SW 1271 (cell line): ENCODE measurements around the gene PRAC2.

Experiments used
- DNase-seq, 2 experiments: peaks; one replicate each; lab custom pipeline; 2025; lab: John Stamatoyannopoulos, UW

Gene PRAC2

GRCh38 chr17:48734333-48735061 lies 11.5 kb downstream of the PRAC2 start:
- no peak for DNase-seq

GRCh38 chr17:48735062-48735351 lies 12.0 kb downstream of the PRAC2 start:
- DNase-seq, result no peak

GRCh38 chr17:48737330-48738043 lies 14.5 kb downstream of the PRAC2 start:
- DNase-seq, result no peak

DNA sequence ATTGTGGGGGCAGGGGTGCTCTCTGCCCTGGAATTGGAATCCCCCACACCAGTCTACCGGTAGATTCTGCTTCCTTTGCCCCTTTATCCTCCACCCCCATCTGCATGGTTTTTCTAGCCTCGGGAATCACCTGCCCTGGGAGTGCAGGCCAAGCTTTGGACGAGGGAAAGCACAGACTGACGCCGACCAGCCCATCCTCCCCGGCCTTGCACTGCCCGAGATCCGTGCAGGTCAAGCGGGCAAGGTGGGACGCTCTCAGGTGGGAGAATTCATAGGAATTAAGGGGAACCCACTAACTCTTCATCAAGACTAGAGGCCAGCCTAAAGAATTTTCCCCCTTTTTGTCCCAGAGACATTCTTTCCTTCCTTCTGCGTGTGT lies 15.4 kb downstream of the PRAC2 start:
- no peak for DNase-seq

GRCh38 chr17:48738803-48739526 lies 16.0 kb downstream of the PRAC2 start:
- DNase-seq, result no peak

DNA sequence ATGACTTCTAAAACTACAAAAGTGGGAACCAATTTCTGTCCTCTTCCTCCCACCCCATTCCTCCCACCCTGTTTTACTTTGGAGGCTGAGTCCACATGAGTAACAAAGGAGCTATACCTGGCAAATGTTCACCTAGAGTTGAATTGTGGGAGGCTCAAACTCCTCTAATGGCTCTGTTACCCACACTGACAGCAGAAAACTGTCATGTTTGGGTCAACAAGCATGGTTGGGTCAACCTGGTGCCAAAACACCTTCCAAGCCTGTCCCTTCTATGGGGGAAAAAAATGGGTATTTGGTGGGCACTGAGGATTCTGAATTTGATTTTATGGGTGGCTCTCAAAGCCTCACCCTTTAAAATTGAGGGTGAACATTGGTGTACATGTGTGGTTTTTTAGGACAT lies 17.6 kb downstream of the PRAC2 start:
- DNase-seq, result no peak

DNA sequence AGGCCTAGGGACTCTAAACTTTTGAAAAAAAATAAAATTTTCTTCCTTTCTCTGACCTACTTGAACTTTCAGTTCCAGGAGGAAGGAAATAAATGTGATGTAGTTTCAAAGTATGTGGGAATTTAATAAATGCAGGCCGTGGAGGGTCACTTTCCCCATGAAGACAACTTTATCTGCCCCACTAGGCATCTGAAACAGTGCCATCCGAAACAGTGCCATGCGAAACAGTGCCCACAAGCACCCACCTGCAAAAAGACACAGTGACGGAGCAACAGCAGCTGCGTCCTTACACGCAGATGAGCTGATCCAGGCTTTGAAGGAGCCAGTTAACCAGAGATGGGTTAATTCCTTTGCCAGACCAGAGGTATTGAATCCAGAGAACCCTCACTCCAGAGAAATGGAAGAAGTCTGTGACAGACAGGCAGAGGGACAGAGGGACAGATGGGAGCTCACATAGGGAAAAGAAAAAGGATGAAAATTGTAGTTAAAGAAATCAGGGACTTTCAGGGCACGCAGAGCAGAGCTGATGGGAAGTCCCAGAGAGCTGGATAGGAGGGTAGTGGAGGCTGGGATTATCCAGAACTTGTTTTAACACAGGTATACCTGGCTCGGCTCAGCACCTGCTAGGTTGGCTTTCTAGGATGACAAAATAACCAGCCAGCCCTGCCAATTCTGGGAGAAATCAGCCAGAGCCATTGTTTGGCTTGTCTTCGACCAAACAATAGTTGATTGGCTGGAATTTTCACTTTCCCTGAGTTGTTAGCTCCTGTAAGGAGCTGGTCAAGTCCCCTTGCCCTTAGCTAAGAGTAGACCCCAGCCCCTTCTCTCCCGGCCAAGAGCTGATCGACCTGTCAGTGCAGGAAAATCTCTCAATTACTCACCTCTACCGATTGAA lies 22.6 kb downstream of the PRAC2 start:
- DNase-seq, result no peak

- no peak for DNase-seq
Observed at GRCh38 chr17:48746916-48747444, 24.0 kb downstream of the PRAC2 start.

GRCh38 chr17:48747445-48748363 lies 24.7 kb downstream of the PRAC2 start:
- DNase-seq, result no peak

DNA sequence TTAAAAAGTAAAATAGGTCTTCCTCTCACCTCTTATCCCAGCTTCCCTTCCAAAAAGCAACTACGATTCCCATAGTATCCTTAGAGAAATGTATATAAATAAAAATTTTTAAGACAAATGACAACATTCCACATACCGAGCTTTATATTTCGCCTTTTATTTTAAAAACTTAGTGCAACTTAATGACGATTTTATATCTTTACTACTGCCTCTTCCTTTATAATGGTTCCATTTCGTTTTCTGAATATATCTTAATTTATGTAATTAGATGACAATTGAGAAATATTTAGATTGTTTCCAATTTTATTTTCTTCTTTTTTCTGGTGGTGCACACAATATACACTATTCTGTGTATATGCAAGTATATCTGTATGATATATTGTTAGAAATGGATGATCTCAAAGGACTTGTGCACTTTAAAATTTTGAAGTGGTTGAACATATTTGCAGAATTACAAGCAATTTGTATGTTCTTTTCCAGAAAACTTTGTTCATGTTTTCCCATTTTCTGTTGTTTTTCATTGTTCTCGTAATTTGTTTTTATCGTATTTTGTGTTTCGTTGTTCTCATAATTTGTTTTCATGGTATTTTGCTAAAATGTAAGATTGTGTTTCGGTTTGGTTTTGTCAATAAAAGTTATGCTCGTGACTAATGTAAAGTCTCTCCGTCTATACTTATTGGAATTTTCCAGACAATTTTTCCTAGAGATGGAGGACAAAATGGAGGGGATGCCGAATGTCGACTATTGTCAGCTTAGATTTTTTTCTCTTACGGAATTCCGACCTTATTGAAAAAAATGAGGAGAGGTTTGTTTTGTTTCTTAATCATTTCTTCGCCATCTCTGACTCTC lies 26.0 kb downstream of the PRAC2 start:
- no peak for DNase-seq

DNA sequence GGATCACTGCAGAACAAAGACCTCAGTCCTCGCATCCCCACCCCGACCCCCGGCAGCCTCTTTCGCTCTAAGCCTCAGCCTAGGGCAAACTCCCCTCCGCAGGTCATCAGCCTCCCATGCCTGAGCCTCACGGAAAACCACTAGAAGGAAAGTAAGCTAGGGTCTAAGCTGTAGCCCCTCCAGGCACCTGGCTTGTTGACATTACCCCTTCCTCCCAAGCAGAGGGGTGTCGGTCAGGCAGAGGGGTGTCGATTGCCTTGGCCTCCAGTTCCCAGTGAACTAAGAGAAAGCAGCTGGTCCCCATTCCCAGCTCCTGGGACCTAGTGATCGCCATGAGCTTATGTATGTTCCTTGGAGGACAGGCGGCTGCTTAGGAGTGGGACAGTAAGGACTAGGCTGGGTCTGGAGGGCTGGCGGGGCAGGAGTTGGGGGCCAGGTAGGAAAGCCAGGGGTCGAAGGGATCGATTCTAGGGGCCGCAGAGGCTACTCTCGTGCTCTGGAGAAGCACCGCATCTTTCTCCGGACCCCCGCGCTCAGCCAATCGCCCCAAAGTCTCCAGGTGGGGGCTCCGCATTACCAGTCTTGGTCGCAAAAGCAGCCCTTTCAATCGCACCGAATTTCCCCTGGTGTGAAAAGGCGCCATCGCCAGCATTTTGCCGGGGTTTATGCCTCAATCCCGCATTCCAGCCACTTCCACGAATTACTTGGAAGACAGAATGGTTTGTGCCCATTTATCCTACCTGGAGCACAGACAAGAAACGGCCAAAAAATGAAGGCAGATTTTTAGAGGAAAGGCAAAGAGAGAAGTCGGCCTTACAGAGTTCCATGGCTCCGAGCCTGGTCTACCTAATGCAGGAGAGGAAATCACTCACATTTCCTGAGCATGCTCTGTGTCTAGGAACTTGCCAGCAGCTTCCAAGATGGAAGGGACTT lies 26.9 kb downstream of the PRAC2 start:
- DNase-seq, result no peak

GRCh38 chr17:48751172-48751571 lies 28.2 kb downstream of the PRAC2 start:
- no peak for DNase-seq

DNA sequence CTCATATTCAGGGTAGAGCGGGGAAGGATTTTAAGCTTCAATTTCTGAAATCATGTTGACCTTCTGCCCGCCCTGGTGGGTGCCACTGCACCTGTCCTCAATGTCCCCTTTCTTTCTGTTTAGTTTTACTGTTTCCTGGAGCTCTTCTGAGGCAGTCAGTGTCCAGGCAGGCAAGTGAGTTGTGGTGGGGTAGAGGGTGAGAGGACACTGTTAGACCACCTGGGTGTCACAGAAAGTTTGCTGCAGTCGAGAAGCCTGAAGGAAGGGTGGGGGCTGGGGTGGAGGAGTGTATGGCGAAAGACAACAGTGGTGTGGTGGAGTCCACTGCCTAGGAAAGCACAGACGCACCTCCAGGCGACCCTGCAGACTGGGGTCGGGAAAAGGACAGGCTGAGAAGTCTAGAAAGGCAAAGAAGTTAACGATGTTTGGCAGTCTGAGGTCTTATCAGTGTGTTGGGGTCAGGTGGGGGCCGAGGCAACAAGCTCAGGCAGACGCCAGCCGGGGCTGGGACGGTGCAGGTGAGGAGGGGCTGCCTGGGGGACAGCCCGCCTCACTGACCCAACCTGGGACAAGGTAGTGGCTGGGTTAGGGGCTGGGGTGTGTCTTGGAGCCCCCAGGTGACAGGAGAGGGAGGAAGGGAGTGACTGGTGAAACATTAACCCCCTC lies 28.9 kb downstream of the PRAC2 start:
- no peak for DNase-seq

- DNase-seq, result no peak
Observed at GRCh38 chr17:48752399-48753288, 29.7 kb downstream of the PRAC2 start.

DNA sequence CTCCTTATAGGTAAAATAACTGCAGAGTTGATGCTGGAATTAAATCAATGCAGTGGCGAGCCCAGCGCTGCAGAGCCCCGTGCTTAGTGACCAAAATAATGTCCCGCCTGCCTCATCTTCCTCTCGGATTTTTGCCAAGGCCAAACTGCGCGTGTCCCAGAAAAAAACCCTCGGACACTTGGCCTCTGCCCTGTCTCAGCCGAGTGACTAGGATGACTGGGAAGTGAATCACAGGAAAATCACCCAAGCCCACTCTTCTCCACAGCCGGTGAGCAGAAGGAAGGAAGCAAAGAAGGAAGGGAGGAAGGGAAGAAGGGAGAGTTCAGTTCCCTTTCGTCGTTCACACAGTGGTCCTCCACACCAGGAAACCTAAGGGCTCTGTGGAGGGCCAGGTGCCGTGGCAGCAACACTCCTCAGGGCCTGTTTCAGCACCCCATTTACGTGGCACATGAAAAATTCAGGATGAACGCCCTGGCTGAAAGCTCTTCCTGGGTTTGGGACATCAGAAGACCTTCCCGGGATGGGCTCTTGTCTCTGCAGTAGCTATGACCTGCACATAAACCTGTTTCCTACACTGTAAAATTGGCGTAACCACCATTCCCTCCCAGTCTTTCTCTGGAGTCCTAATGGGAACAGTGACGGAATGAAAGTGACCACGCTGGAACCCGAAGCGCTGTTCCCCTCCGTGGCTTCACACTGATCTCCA lies 31.0 kb downstream of the PRAC2 start:
- no peak for DNase-seq

- no peak for DNase-seq
Observed at GRCh38 chr17:48754500-48755261, 31.7 kb downstream of the PRAC2 start.
